GM12872 (cell line): Measurements from ENCODE around the gene GTF3C1.

Source experiments
- TF ChIP-seq, protein P1 (sequence below): IDR thresholded peaks from 3 replicates; pipeline ENCODE4 v1.5.1; 2011; ENCODE audit warnings: low read depth, mild to moderate bottlenecking, low read length, moderate library complexity; ENCODE audit not compliant: insufficient read depth

The GTF3C1 gene

DNA sequence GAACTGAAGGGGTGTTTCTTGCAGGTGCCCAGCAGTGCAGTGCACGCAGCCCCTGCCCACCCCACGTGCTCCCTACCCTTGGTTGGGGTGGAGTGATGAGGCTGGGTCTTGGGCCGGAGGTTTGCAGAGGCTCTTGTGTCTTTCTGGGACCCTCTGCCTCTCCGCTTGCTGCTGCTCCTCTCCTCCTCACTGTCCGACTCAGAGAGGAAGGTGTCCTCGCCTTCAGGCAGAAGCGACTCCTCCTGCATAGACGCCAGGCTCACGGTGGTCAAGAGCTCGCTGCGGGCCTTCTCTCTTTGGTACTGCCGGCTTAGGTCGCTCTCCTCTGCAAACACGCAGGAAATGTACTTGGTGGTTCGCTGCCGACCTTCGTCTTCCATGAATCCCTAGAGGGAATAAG is 42.9 kb downstream of the GTF3C1 start:
- TF ChIP-seq, protein P1, sequence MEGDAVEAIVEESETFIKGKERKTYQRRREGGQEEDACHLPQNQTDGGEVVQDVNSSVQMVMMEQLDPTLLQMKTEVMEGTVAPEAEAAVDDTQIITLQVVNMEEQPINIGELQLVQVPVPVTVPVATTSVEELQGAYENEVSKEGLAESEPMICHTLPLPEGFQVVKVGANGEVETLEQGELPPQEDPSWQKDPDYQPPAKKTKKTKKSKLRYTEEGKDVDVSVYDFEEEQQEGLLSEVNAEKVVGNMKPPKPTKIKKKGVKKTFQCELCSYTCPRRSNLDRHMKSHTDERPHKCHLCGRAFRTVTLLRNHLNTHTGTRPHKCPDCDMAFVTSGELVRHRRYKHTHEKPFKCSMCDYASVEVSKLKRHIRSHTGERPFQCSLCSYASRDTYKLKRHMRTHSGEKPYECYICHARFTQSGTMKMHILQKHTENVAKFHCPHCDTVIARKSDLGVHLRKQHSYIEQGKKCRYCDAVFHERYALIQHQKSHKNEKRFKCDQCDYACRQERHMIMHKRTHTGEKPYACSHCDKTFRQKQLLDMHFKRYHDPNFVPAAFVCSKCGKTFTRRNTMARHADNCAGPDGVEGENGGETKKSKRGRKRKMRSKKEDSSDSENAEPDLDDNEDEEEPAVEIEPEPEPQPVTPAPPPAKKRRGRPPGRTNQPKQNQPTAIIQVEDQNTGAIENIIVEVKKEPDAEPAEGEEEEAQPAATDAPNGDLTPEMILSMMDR, result no peak

DNA sequence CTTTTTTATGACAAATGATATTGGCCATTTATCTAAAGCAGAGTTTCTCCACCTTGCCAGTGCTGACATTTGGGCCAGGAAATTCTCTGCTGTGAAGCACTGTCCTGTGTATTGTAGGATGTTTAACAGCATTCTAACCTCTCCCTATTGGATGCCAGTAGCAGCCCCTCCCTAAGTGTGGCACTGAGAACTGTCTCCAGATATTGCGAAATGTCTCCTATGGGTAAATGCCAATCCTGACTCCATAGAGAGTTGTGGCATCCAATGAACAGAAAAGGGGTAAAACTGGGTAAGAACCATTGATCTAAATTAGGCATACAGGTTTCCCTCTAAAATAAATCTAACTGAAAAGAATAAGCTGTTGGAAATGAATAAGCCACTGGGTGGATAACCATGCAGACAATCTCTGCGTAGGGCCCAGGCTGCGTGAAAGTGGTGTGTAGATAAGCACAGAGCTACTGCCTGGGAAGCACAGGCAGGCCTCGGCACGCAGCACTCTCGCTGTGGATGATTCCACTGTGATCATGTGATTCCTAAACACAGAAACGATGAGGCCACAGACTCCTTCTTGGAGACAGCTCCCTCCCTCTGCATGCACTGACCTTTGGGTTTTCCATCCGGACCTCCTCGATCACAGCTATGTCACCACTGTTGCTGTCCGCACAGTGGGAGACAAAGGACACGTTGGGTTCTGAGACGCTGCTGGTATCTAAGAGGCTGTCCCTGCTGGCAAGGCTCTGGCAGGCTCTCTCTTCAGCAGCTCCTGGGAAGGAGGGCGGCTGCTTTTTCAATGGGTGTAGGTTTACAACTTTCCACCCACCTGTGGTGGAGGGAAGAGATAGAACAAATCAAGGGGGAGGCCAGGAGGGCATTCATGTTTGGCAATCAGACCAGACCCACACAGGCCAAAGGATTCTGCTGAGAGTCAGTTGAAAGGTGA is 44.1 kb downstream of the GTF3C1 start:
- TF ChIP-seq, protein P1, result no peak

DNA sequence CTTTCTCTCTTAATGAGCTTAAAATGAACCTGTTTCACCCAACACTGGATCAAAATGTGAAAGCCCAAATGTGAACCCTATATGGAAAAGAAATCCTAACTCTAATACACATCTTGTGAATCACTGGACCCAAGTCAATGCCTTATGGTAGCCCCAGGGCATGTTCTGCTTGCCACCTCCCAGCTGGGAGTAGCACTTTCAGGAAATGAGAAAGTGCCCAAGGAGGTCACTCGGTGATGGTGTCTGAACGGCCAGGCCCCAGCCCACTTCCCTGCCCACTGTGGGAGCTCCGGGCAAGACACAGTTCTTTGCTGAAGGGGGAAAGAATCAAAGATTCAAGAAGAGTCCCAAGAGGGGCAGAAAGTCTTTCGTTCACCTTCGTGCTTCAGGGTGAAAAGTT is 46.1 kb downstream of the GTF3C1 start:
- TF ChIP-seq, protein P1, result no peak

DNA sequence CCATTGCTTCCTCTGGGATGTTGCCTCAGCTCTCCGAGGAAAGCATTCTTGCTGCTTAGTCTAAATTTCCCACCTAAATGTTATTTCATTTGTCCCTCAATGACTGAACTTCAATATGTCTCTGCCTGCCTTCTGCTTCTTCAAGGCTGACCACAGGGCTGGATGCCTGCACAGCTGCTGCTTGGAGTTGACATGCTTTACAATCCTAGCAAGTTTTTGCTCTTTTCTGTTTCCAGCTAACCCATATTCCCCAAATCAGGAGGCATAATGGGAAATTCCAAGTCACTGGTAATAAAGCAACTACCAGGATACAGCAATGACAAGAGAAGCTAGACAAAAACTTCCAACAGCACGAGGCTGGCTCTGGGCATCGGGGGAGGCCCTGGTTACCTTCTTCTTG is 48.9 kb downstream of the GTF3C1 start:
- TF ChIP-seq, protein P1, result no peak

DNA sequence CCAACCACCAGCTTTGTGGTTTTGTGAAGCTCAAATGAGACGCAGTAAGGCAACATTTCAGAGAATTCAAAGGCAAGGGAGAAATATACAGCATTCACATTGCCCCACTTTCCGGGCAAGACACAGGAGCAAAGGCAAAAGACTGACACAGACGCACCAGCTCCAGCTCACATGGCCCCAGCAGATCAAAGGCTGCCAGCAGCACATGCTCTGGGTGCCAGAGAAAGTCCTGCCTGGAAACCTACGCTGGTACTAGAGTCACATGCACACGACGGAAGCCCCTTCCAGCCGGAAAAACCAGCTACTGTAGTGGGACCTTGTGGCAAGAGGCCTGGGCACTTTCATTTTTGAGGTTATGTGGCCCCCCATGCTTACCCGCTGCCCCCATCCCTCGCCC is 50.1 kb downstream of the GTF3C1 start:
- TF ChIP-seq, protein P1, result no peak

DNA sequence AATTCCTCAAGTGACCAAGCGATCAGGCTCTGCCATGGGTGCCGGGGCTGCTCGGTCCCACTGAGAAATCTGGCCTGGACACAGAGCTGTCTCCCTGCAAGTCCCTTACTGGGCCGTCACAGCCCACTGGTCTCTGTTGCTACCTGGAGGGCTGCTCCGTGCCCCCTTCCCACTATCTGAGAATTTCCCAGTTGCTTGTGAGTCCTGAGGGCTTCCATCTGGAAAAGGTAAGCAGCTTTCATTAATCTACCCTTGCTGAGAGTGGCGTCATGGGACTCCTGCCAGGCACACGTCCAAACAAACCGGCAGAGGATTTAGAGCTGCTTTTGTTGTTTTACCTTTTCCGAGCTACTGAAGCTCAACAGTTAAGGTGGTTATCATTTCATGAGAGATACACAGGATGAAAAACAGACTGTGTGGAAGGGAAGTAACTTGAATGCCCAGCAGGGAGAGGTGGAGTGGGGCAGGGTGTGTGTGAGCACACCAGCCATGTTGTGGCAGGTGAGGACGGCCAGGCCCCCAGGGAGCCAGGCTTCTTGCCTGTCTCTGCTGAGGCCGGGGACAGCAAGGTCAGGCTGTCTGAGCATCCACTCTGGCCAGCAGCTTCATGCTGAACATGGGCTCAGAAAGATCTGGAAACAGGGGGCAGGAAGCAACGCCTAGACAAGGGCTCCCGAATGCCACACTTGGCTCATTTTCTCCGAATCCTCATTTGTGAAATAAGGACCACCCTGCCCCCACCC is 50.6 kb downstream of the GTF3C1 start:
- TF ChIP-seq, protein P1, result no peak

DNA sequence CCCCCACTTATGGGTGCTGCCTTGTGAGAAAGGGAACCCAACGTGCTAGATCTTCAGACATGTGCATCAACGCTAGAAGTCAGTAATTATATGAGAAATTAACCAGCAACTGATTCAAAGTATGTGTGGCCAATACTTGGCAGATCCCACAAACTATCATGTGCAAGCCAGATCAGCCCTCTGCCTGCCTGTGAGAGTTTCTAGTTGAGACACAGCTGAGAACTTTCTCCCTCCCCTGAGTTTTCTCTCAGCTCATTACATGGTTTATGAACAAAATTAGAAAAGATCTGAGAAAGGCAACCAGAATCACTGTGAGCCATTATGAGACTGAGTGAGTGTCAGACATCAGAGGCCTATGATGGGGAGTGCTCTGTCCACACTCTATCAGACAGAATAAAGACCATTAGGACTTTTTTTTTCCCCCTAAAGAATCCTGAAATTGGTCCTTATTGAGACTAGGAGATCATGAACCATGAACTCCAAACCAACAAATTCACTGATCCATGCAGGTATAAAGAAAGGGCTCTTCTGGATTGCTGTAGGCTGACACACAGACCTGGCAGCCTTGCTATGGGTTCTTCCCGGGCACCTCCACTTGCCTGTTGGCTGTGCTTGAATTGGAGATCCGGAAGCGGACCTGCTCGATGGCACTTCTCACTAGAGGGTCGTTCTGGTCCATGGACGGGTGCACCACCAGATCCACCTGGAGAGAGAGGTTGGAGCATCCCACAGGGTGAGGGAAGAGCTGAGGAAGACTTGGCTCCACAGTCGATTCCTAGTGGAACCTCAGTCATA is 51.5 kb downstream of the GTF3C1 start:
- TF ChIP-seq, protein P1, result no peak
